GM23248 (cell line): ENCODE measurements around the gene UROC1.

Experiments
- EZH2 ChIP-seq: fragments of 200-600 bp; sonication (generic); IDR thresholded peaks from 2 replicates; pipeline ENCODE4 v1.6.1; 2018; ENCODE audit warnings: antibody characterized with exemption, mild to moderate bottlenecking; ENCODE audit not compliant: insufficient read depth, poor library complexity, severe bottlenecking
- EZH2phosphoT487 ChIP-seq: fragments of 200-600 bp; sonication (generic); IDR thresholded peaks from 2 replicates; pipeline ENCODE4 v1.6.1; 2018; ENCODE audit warnings: antibody characterized with exemption, moderate library complexity, mild to moderate bottlenecking, low read depth; ENCODE audit not compliant: insufficient read depth

GRCh38 chr3:126527006-126527405 is 9.4 kb upstream of the UROC1 start:
- TF ChIP-seq EZH2 (no peak), EZH2phosphoT487 (no peak)
